Measurements from ENCODE around the gene TRIO.

DNA sequence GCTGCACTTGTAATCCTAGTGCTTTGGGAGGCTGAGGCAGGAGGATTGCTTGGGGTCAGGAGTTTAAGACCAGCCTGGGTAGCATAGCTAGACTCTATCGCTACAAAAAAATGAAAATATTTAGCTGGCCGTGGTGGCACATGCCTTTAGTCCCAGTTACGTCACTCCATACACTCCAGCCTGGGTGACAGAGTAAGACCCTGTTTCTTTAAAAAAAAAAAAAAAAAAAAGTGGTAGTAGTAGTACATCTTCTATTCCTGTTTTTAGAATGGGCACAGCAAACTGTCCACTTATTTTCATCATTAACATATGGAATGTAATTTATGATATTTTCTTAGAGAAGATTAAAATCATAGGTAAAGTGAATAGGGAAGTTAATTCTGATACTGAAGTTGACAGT is 48.2 kb downstream of the TRIO start:
- TF ChIP-seq POLR2AphosphoS5 (IDR thresholded peaks at IDR 0.05; ENCODE audit: borderline replicate concordance, low read depth, low read length) (no peak), EZH2 (IDR thresholded peaks at IDR 0.05) (no peak)
